ENCODE results near the gene FOXD2. TPM values are rescaled to one million over a fixed set of nuclear protein-coding genes. Genes with fewer than 3 reads are reported as not detected.

Gene FOXD2
- polyA plus RNA-seq, 1 of the 3 experiments (the other 2 are of a cell fraction), result not detected

GRCh38 chr1:47442842-47443529 lies 5.1 kb downstream of the FOXD2 start:
- 31% methylated on average over 9 of the region's 9 CpGs for WGBS (ENCODE audit: low lambda C conversion rate)
- H3K36me3 ChIP-seq (replicated peaks in 1 of 2; ENCODE audit: control insufficient read depth in 1 of 2, insufficient read depth in 2 of 2, low read length in 1 of 2), result no peaks in the 10 kb centered on the region
- H2AFZ ChIP-seq (ENCODE audit: low read depth), result no peak overlapping the region
- H3K27ac ChIP-seq (ENCODE audit: low read depth in 2 of 2, low read length in 1 of 2), result no peak overlapping the region
- H3K9me3 ChIP-seq, result no peaks in the 10 kb centered on the region
- H3K4me3 ChIP-seq (ENCODE audit: low read depth in 2 of 2, low read length in 1 of 2), result no peak overlapping the region
- no peaks in the 10 kb centered on the region for H3F3A ChIP-seq (replicated peaks; ENCODE audit: insufficient read depth)
- H3K9ac ChIP-seq, result no peak overlapping the region
- TF ChIP-seq FOSL2 (IDR thresholded peaks at IDR 0.05; ENCODE audit: borderline replicate concordance, low read depth) (no peak), TEAD4 (IDR thresholded peaks at IDR 0.05; ENCODE audit: borderline replicate concordance, insufficient read depth) (no peak), ZBTB33 (IDR thresholded peaks at IDR 0.05; ENCODE audit: borderline replicate concordance, low read depth) (no peak), GATA2 (CRISPR knock-in tag; IDR thresholded peaks at IDR 0.05) (no peak), SMC3 (IDR thresholded peaks at IDR 0.05; ENCODE audit: low read depth, low read length) (no peak), TCF12 (IDR thresholded peaks at IDR 0.05) (no peak), RXRA (IDR thresholded peaks at IDR 0.05; ENCODE audit: borderline replicate concordance, low read depth) (no peak), SIN3A (IDR thresholded peaks at IDR 0.05; ENCODE audit: borderline replicate concordance, low read depth, low read length) (no peak), MXI1 (IDR thresholded peaks at IDR 0.05; ENCODE audit: low read depth, low read length) (no peak), NFIC (IDR thresholded peaks at IDR 0.05; ENCODE audit: borderline replicate concordance) (no peak), RFX5 (IDR thresholded peaks at IDR 0.05; ENCODE audit: low read length) (no peak), NRF1 (IDR thresholded peaks at IDR 0.05; ENCODE audit: low read depth, low read length) (no peak)
- TF ChIP-seq, protein P1, sequence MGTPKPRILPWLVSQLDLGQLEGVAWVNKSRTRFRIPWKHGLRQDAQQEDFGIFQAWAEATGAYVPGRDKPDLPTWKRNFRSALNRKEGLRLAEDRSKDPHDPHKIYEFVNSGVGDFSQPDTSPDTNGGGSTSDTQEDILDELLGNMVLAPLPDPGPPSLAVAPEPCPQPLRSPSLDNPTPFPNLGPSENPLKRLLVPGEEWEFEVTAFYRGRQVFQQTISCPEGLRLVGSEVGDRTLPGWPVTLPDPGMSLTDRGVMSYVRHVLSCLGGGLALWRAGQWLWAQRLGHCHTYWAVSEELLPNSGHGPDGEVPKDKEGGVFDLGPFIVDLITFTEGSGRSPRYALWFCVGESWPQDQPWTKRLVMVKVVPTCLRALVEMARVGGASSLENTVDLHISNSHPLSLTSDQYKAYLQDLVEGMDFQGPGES (IDR thresholded peaks at IDR 0.05; ENCODE audit: low read depth, low read length), result no peak
- peaks cover 0 to 3% of the 10 kb centered on the region in 2 experiments; a peak in 1 of 4 replicates for H3K4me1 ChIP-seq (ENCODE audit: control insufficient read depth in 1 of 2, insufficient read depth in 2 of 2, low read depth in 1 of 2, low read length in 1 of 2)
- peak; percentile 15 for DNase-seq
- peaks cover 98% of the 10 kb centered on the region for H3K27me3 ChIP-seq (ENCODE audit: insufficient read depth)
- ChIA-PET POLR2A (no interaction called here), CTCF (interaction anchor here (1.1 to 3.3 kb wide), 5 partner anchors 11 to 284 kb away, joined by 5 to 29 read pairs (median 15); no protein-coding TSS in a partner anchor)
- no peaks in the 10 kb centered on the region for H3K9me2 ChIP-seq
- no peaks in the 10 kb centered on the region for H3K79me2 ChIP-seq (ENCODE audit: insufficient read depth)
- H4K20me1 ChIP-seq (ENCODE audit: insufficient read depth), result no peaks in the 10 kb centered on the region
- H3K4me2 ChIP-seq, result no peak overlapping the region
